Measurements from ENCODE around the gene DMRTA2. TPM values are rescaled to one million over a fixed set of nuclear protein-coding genes. Genes with fewer than 3 reads are reported as not detected.

The DMRTA2 gene
- total and polyA plus RNA-seq, 2 donors (not counting 3 experiments of a cell fraction or from before 2014, with no cell fraction given), result not detected

DNA sequence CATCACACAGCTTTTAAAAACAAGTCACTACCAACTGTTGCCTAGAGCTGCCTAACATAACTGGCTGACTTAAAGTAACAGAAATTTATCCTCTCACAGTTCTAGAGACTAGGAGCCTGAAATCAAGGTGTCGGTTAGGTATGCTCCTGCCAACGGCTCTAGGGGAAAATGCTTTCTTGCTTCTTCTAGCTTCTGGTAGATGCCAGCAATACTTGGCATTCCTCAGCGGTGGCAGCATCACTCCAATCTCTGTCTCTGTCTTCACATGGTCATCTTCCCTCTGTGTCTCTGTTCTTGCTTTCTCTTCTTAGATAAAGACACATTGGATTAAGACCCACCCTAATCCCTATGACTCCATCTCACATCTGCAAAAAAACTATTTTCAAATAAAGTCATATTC lies 51.5 kb downstream of the DMRTA2 start:
- Histone ChIP-seq H3K4me2 (ENCODE audit: insufficient read depth, low read length) (no peak overlapping the region), H4K20me1 (replicated peaks; ENCODE audit: control insufficient read depth, extremely low read depth, insufficient read depth, low read length) (no peaks in the 10 kb centered on the region), H2AFZ (ENCODE audit: low read depth, low read length) (no peak overlapping the region), H3K27ac (ENCODE audit: insufficient read depth, low read depth, low read length) (no peak overlapping the region), H3K4me1 (ENCODE audit: control insufficient read depth, extremely low read depth, insufficient read depth, low read length) (no peaks in the 10 kb centered on the region), H3K4me3 (replicated peaks in 1 of 3; ENCODE audit: insufficient read depth in 1 of 3, low read depth in 1 of 3, low read length in 3 of 3) (no peak overlapping the region), H3K9me1 (replicated peaks; ENCODE audit: control insufficient read depth, extremely low read depth, insufficient read depth, low read length) (no peaks in the 10 kb centered on the region), H3K9me3 (replicated peaks; ENCODE audit: control insufficient read depth, insufficient read depth, low read length) (no peaks in the 10 kb centered on the region), H3K79me2 (ENCODE audit: control insufficient read depth, insufficient read depth, low read length) (no peaks in the 10 kb centered on the region), H3K27me3 (ENCODE audit: control insufficient read depth in 2 of 2, insufficient read depth in 2 of 2, low read length in 2 of 2) (peaks cover 8 to 12% of the 10 kb centered on the region in 2 experiments), H3K36me3 (ENCODE audit: control insufficient read depth in 2 of 2, extremely low read depth in 1 of 2, insufficient read depth in 2 of 2, low read length in 2 of 2) (no peaks in the 10 kb centered on the region), H3K9ac (replicated peaks; ENCODE audit: extremely low read depth, insufficient read depth, low read length) (no peak overlapping the region)
- TF ChIP-seq, protein P1, sequence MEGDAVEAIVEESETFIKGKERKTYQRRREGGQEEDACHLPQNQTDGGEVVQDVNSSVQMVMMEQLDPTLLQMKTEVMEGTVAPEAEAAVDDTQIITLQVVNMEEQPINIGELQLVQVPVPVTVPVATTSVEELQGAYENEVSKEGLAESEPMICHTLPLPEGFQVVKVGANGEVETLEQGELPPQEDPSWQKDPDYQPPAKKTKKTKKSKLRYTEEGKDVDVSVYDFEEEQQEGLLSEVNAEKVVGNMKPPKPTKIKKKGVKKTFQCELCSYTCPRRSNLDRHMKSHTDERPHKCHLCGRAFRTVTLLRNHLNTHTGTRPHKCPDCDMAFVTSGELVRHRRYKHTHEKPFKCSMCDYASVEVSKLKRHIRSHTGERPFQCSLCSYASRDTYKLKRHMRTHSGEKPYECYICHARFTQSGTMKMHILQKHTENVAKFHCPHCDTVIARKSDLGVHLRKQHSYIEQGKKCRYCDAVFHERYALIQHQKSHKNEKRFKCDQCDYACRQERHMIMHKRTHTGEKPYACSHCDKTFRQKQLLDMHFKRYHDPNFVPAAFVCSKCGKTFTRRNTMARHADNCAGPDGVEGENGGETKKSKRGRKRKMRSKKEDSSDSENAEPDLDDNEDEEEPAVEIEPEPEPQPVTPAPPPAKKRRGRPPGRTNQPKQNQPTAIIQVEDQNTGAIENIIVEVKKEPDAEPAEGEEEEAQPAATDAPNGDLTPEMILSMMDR (IDR thresholded peaks at IDR 0.05; ENCODE audit: extremely low read depth in 1 of 2, insufficient read depth in 1 of 2, low read depth in 1 of 2, low read length in 2 of 2), result no peak
- no peak for TF ChIP-seq JUN (IDR thresholded peaks at IDR 0.05; ENCODE audit: borderline replicate concordance, insufficient read depth, insufficient read length, low read depth)
- no peak for TF ChIP-seq POLR2A (IDR thresholded peaks at IDR 0.05; ENCODE audit: low read depth, low read length)
- TF ChIP-seq MYC (IDR thresholded peaks at IDR 0.05; ENCODE audit: low read depth, low read length), result no peak
- TF ChIP-seq GATA2 (IDR thresholded peaks at IDR 0.05; ENCODE audit: insufficient read depth, insufficient read length, low read depth, low read length), result no peak
- no peak for TF ChIP-seq POLR2AphosphoS5 (IDR thresholded peaks at IDR 0.05; ENCODE audit: insufficient read depth, low read depth, low read length)
- no peak for TF ChIP-seq FOS (IDR thresholded peaks at IDR 0.05; ENCODE audit: borderline replicate concordance, insufficient read depth, low read length)
- TF ChIP-seq, protein P2, sequence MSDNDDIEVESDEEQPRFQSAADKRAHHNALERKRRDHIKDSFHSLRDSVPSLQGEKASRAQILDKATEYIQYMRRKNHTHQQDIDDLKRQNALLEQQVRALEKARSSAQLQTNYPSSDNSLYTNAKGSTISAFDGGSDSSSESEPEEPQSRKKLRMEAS (IDR thresholded peaks at IDR 0.05; ENCODE audit: insufficient read depth, insufficient read length), result no peak
- TF ChIP-seq EZH2 (IDR thresholded peaks at IDR 0.05; ENCODE audit: borderline replicate concordance, low read depth, low read length, severe bottlenecking), result no peak
- intact Hi-C loops (cut with micrococcal nuclease), result loop anchor here (5.0 kb wide), 1 partner anchor 1176 kb away; no protein-coding TSS in a partner anchor
- CTCF ChIA-PET, result interaction anchor here (2.6 to 8.5 kb wide), 3 partner anchors 236 to 333 kb away, joined by 9 to 170 read pairs (median 83); no protein-coding TSS in a partner anchor
- POLR2A ChIA-PET, result no interaction called here
- DNase-seq (ENCODE audit: low read depth, low spot score) (no peak), FAIRE-seq (no peak)
- BruUV-seq (replicated peaks), result no TSS peak
- dilution Hi-C loops (cut with MboI; ENCODE audit: extremely low pct_ligation_motif_present, low sequenced_read_pairs), result no loop called here

Measured in endothelial cell of umbilical vein (primary cell).